D721Med (cell line): ENCODE measurements around the gene DAB2IP.

ENCODE experiments used
- DNase-seq: peaks from one replicate; pipeline ENCODE4 v3.0.0; 2011; ENCODE audit warnings: low spot score; ENCODE audit not compliant: insufficient read length
- FAIRE-seq: peaks from 2 replicates; lab custom pipeline; 2011; peaks lifted over from hg19 to GRCh38; lab: Jason Lieb, UNC
- TF ChIP-seq, protein P1 (sequence below): IDR thresholded peaks from 2 replicates; pipeline ENCODE4 v1.5.1; 2012; ENCODE audit warnings: mild to moderate bottlenecking, control low read depth; ENCODE audit not compliant: insufficient read depth; ENCODE audit errors: missing control alignments

The DAB2IP gene

DNA sequence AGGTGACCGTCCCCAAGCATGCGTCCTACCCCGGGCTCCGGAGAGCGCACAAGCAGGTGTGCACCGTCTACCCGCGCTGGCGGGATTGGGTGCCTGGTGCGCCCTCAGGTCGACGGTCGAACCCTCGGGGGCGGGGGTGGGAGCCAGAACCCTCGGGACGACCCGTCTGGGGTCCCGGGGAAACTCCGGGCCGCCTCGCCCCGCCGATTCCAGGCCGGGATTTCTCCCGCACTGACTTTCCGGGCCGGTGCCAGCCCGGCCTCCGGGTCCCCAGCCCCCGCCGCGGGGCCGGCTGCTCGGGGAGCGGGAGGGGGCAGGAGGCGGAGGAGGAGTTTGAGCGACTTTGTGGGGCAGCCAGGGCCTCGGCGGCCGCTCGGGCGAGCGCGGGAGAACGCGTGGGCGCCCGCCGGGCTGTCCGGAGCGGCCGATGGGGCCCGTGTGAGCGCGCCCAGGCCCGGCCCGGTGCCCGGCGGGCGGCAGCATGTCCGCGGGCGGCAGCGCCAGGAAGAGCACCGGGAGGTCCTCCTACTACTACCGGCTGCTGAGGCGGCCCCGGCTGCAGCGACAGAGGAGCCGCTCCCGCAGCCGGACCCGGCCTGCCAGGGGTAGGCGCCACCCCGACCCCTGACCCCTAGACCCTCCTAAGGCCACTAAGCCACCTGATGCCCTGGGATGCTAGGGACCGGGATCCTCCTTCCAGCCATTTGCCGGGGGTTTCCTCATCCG lies at the start of gene DAB2IP:
DAB2IP (plus strand) TSS at position 340 of the 726 bp plus-strand sequence; CDS start at position 482, 142 bp downstream.
- no peak for FAIRE-seq
- no peak for DNase-seq
- TF ChIP-seq, protein P1, sequence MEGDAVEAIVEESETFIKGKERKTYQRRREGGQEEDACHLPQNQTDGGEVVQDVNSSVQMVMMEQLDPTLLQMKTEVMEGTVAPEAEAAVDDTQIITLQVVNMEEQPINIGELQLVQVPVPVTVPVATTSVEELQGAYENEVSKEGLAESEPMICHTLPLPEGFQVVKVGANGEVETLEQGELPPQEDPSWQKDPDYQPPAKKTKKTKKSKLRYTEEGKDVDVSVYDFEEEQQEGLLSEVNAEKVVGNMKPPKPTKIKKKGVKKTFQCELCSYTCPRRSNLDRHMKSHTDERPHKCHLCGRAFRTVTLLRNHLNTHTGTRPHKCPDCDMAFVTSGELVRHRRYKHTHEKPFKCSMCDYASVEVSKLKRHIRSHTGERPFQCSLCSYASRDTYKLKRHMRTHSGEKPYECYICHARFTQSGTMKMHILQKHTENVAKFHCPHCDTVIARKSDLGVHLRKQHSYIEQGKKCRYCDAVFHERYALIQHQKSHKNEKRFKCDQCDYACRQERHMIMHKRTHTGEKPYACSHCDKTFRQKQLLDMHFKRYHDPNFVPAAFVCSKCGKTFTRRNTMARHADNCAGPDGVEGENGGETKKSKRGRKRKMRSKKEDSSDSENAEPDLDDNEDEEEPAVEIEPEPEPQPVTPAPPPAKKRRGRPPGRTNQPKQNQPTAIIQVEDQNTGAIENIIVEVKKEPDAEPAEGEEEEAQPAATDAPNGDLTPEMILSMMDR: no peak

DNA sequence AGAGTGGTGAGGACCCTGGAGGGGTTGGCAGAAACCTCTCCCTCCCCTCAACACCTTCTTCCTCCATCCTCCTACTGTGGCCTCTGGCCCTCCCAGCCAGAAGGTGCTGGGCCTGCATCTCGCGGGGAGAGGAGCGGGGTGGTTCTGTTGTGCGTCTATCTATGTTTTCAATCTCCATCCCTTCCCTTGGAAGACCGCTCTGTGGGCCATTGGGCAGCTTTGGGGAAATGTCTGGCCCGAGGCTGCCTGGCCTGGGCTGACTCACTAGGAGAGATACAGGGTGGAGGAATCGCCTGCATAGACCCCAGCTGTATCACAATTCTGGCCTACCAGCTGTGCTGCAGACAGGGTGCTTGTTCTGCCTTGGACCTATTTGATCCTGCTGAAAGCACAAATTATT lies 48.4 kb upstream of the DAB2IP start:
- FAIRE-seq (no peak), DNase-seq (no peak)

DNA sequence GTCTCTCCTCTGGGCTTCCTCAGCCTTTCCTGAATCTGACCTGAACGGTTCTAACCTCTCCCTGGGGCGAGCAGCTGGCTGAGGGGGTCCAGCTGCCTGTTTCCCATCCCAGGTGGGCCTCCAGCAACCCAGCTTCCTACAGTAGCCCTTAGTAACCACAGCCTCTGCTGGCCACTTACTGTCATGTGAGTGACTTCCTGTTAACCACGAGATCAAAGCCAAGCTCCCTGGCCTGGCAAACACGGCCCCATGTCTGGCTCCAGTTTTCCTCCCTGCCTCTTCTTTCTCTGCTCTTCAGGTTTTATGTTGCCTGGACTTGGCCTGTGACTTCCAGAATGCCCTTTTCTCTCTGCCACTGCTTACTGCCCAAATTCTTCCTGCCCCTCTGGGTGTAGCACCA lies 47.2 kb upstream of the DAB2IP start:
- DNase-seq: no peak
- no peak for FAIRE-seq
- TF ChIP-seq, protein P1: no peak

More for the DNA sequence above, 48.4 kb upstream of the DAB2IP start:
- TF ChIP-seq, protein P1: no peak

DNA sequence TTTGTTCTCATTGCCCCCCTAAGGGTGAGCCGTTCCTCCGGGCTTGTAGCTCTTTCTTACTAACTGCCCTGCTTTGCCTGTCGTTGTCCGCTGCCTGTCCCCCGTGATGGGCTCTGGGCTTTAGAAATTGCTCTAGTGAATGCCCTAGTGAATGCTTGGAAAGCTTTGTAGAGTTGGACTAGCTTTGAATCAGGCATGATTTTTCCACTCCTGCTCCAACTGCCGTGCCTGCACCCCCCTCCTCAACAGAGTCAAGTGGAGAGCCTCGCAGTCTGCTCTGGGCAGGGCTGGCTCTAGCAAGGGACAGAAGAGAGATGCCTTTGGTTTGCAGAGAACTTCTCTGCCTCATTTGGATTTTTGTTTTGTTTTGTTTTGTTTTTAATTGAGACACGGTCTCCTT lies 46.8 kb upstream of the DAB2IP start:
- DNase-seq: no peak
- TF ChIP-seq, protein P1: no peak
- no peak for FAIRE-seq

DNA sequence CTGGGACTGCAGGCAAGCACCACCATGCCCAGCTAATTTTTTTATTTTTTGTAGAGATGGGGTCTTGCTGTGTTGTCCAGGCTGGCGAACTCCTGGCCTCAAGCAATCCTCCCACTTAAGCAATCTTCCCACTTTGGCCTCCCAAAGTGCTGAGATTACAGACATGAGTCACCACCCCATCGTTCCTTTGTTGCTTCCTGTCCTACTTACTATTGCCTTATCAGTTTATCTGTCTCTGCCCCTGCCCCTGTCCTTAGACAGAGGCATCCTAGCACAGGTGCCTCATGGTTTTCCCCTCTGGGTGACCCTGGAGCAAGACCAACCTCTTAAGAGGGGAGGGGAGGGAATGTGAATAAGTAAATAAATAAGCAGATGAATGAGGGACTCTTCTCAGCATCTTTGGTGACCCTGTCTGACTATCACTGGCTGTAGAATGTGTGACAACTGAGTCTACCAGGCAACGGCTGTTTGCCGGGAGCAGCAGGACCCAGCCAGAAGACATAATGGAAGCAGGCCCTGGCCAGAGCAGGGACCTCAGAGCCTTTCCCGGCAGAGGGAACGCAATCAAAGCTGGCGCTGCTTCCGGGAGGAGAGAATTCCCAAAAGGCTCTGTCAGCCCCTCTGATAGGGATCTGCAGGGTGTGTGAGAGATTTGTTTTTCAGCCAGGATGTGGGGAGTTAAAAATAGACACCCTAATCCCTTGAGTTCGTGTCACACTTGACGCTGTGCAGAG lies 43.8 kb upstream of the DAB2IP start:
- FAIRE-seq (no peak), DNase-seq (peak; percentile 67)
- TF ChIP-seq, protein P1: no peak

DNA sequence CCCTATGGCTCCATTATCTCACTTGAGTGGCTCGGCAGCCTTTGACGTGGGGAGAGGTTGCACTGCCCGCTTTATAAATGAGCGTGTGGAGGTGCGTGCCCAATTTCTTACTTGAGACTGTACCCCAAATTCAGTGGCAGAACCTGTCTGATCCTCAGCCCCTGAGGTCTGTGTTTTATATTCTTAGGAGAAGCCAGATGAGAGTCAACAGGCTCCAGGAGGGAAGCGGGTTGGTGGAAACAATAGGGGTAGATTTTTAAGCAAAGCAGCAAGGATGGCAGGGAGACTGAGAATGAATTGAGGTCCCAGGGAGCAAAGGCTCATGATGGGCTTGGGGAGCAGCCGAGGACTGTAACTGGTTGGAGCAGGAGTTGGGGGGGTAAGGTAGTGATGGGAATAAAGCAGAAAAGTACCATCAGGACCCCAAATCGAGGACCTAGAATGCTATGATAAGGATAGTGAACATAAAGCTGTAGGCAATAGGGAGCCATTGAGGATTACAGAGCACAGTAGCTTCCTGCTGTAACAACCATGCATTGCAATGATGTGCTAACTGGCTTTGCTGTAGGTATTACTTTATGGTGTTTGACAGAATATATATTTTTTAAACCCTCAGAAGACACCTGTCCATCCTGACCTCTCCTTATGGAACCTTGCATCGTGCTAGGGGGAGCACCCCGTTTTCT lies 43.1 kb upstream of the DAB2IP start:
- TF ChIP-seq, protein P1: no peak
- DNase-seq: no peak
- FAIRE-seq: no peak
